ENCODE data around the gene SDHA.
"Not testable (repeated sequence)": the region's sequence is repeated elsewhere in the genome, so short reads cannot be mapped to it uniquely, and the experiment has no call there.

The SDHA gene

GRCh38 chr5:303741-304140, 85.6 kb downstream of the SDHA start:
- DNase-seq, result not testable (repeated sequence)

DNA sequence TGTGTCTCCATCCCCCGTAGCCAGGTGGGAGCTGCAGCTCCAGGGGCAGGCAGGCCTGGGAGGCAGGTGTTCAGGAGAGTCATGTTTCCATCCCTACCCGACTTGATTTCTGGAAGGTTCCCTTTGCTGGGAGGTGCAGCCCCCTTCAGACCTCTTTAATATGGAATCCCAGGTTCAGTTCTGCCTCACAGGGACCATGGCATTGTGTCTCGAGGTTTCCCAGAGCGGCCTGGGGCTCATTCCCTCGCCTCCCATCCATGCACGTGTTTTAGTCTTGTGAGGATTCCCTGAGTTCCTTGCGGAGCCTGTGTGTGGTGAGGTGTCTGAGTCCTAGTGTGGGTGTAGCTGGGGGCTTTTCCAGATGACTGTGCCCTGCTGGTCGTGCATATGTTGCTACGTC, 86.9 kb downstream of the SDHA start:
- DNase-seq, result no peak

- DNase-seq, result no peak
These were observed 87.3 kb downstream of the SDHA start for GRCh38 chr5:305459-305858.

GRCh38 chr5:306011-306805, 88.1 kb downstream of the SDHA start:
- DNase-seq, result no peak
